H1 (cell line): ENCODE measurements around the gene CMC1.

ENCODE experiments used
- BCL11A ChIP-seq, 2 experiments: IDR thresholded peaks; one replicate each; pipeline ENCODE4 v1.6.1; 2011; ENCODE audit warnings: low read depth in 2 of 2, low read length in 2 of 2, mild to moderate bottlenecking in 2 of 2
- CHD1 ChIP-seq: IDR thresholded peaks from 2 replicates; pipeline ENCODE4 v1.6.1; 2012; ENCODE audit warnings: low read depth, low read length, improper control_type of control experiment
- CHD2 ChIP-seq: IDR thresholded peaks from 2 replicates; pipeline ENCODE4 v1.6.1; 2012; ENCODE audit warnings: low read length, improper control_type of control experiment
- CTBP2 ChIP-seq: IDR thresholded peaks from 2 replicates; pipeline ENCODE4 v1.7.0; 2011; ENCODE audit warnings: borderline replicate concordance, mild to moderate bottlenecking, moderate library complexity, mixed read lengths, low read length; ENCODE audit not compliant: insufficient read depth, insufficient read length
- CTCF ChIP-seq, 3 experiments: IDR thresholded peaks; 1 replicate in 2 of 3; 2 replicates in 1 of 3; pipeline versions ENCODE4 v1.5.1 to v1.6.1; 2011; ENCODE audit warnings: low read length in 3 of 3, mild to moderate bottlenecking in 3 of 3, inconsistent platforms in 2 of 3, low read depth in 1 of 3, moderate library complexity in 1 of 3; ENCODE audit not compliant: insufficient read depth in 1 of 3; ENCODE audit errors: control extremely low read depth in 1 of 3
- EP300 ChIP-seq, 2 experiments: IDR thresholded peaks; 1 replicate in 1 of 2; 2 replicates in 1 of 2; pipeline ENCODE4 v1.6.1; 2011 to 2012; ENCODE audit warnings: low read depth in 2 of 2, low read length in 2 of 2, mild to moderate bottlenecking in 2 of 2, borderline replicate concordance in 1 of 2, inconsistent platforms in 1 of 2, moderate library complexity in 1 of 2
- EZH2 ChIP-seq: fragments of 200-600 bp; sonication (generic); IDR thresholded peaks from 2 replicates; pipeline ENCODE4 v1.7.1; 2012; ENCODE audit warnings: low read depth, mild to moderate bottlenecking, moderate library complexity, low read length, inconsistent platforms; ENCODE audit not compliant: severe bottlenecking
- HDAC2 ChIP-seq, 2 experiments: fragments of 300-600 bp in 1 of 2; sonication (generic) in 1 of 2; IDR thresholded peaks; 2 replicates each; pipeline ENCODE4 v1.6.1; 2011 to 2012; ENCODE audit warnings: low read depth in 2 of 2, low read length in 2 of 2, mild to moderate bottlenecking in 2 of 2, moderate library complexity in 2 of 2, borderline replicate concordance in 1 of 2, inconsistent platforms in 1 of 2
- JUND ChIP-seq: IDR thresholded peaks from 2 replicates; pipeline ENCODE4 v1.6.1; 2011; ENCODE audit warnings: mild to moderate bottlenecking, improper control_type of control experiment, low read length
- NANOG ChIP-seq: IDR thresholded peaks from 2 replicates; pipeline ENCODE4 v1.6.1; 2011; ENCODE audit warnings: low read length, low read depth, mild to moderate bottlenecking, inconsistent platforms; ENCODE audit not compliant: insufficient read depth, poor library complexity, severe bottlenecking
- PHF8 ChIP-seq: fragments of 200-600 bp; sonication (generic); conservative IDR thresholded peaks from 2 replicates; pipeline ENCODE4 v1.7.1; 2012; ENCODE audit warnings: low read depth, mild to moderate bottlenecking, inconsistent platforms, low read length, moderate library complexity
- POLR2A ChIP-seq, 2 experiments: IDR thresholded peaks; 1 replicate in 1 of 2; 2 replicates in 1 of 2; pipeline ENCODE4 v1.6.1; 2011; ENCODE audit warnings: low read depth in 2 of 2, low read length in 2 of 2, mild to moderate bottlenecking in 2 of 2; ENCODE audit errors: control extremely low read depth in 1 of 2
- RFX5 ChIP-seq: IDR thresholded peaks from 2 replicates; pipeline ENCODE4 v1.6.1; 2011; ENCODE audit warnings: low read depth, low read length, improper control_type of control experiment, borderline replicate concordance
- TF ChIP-seq, protein P1 (sequence below): IDR thresholded peaks from 2 replicates; pipeline ENCODE4 v1.6.1; 2011; ENCODE audit warnings: low read depth, mild to moderate bottlenecking, low read length; ENCODE audit not compliant: insufficient read depth

- TF ChIP-seq EZH2 (no peak), CTCF (IDR thresholded peaks at IDR 0.05; ENCODE audit: control extremely low read depth in 1 of 3, insufficient read depth in 1 of 3, low read depth in 1 of 3, low read length in 3 of 3) (no peak), EP300 (IDR thresholded peaks at IDR 0.05; ENCODE audit: borderline replicate concordance in 1 of 2, low read depth in 2 of 2, low read length in 2 of 2) (no peak), CTBP2 (no peak), HDAC2 (IDR thresholded peaks at IDR 0.05; ENCODE audit: borderline replicate concordance in 1 of 2, low read depth in 2 of 2, low read length in 2 of 2) (no peak), PHF8 (no peak), RFX5 (no peak), JUND (no peak), NANOG (no peak), CHD1 (no peak), POLR2A (IDR thresholded peaks at IDR 0.05; ENCODE audit: control extremely low read depth in 1 of 2, low read depth in 2 of 2, low read length in 2 of 2) (no peak), BCL11A (IDR thresholded peaks at IDR 0.05; ENCODE audit: low read depth in 2 of 2, low read length in 2 of 2) (no peak), CHD2 (no peak)
- TF ChIP-seq, protein P1, sequence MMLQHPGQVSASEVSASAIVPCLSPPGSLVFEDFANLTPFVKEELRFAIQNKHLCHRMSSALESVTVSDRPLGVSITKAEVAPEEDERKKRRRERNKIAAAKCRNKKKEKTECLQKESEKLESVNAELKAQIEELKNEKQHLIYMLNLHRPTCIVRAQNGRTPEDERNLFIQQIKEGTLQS, result no peak
Observed at GRCh38 chr3:28347374-28348264, 106.2 kb downstream of the CMC1 start.
